GM10847 (cell line): ENCODE results near the gene BCL2L12.

Source experiments
- POLR2A ChIP-seq: IDR thresholded peaks from 2 replicates; pipeline ENCODE4 v1.6.1; 2011; ENCODE audit not compliant: insufficient read length; ENCODE audit errors: extremely low read depth

BCL2L12 gene

GRCh38 chr19:49700563-49700962, 34.8 kb downstream of the BCL2L12 start:
- no peak for TF ChIP-seq POLR2A

- TF ChIP-seq POLR2A: no peak
Measured at GRCh38 chr19:49701271-49701786, 35.6 kb downstream of the BCL2L12 start.

- TF ChIP-seq POLR2A: no peak
Measured at GRCh38 chr19:49704888-49705642, 39.3 kb downstream of the BCL2L12 start.

- TF ChIP-seq POLR2A: no peak
Measured at GRCh38 chr19:49705919-49706318, 40.2 kb downstream of the BCL2L12 start.

DNA sequence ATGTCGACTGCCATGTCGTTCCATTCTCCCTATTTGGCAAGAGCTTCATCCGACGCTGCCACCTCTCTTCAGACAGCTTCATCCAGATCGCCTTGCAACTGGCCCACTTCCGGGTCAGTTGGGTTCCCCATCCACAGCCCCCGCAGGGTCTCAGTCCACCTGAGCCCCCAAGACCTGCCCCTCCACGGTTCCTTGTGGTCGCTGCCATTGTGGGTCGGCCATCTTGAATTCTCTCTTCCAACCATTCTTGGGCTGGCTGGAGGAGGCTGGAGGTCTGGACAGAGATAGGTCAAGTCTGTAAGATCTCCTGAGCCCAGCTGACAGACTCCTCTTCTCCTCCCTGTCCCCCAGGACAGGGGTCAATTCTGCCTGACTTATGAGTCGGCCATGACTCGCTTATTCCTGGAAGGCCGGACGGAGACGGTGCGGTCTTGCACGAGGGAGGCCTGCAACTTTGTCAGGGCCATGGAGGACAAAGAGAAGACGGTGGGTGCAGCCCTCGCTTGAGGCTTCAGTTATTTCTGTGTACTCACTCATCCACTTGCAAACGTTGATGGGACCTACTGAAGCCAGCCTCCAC, 44.7 kb downstream of the BCL2L12 start:
- no peak for TF ChIP-seq POLR2A

DNA sequence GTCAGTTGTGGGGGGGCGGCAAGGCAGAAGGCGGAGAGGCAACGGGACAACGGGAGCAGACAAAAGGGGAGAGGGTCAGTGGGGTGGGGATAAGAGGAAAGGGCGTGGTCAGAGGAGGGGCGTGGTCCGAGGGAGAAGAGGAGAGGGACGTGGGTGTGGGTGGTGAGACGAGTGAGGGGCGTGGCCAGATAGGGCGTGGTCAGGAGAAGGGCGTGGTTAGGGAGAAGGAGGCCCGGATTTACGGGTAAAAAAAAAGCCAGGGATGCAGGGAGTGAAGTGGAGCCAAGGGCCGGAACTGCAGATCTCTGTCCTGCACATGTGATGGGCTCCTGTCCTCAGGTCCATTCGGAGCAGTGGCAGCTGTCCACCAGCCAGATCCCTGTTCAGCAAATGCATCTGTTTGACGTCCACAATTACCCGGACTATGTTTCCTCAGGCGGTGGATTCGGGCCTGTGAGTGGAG, 46.7 kb downstream of the BCL2L12 start:
- TF ChIP-seq POLR2A: no peak

DNA sequence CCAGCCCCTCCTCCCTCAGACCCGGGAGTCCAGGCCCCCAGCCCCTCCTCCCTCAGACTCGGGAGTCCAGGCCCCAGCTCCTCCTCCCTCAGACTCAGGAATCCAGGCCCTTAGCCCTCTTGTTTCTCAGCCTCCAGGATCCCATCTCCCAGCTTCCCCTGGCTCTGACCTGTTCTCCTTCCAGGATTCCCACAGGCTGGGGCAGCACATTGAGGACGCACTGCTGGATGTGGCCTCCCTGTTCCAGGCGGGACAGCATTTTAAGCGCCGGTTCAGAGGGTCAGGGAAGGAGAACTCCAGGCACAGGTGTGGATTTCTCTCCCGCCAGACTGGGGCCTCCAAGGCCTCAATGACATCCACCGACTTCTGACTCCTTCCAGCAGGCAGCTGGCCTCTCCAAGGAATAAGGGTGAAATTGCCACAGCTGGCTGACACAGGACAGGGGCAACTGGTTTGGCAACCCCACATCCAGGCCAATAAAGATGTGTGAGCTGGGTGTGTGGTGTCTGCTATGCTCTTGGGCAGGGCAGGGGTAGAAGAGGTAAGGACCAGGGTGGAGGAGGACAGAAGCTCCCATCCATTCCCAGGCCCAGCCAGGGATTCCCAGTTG, 47.6 kb downstream of the BCL2L12 start:
- TF ChIP-seq POLR2A: no peak

DNA sequence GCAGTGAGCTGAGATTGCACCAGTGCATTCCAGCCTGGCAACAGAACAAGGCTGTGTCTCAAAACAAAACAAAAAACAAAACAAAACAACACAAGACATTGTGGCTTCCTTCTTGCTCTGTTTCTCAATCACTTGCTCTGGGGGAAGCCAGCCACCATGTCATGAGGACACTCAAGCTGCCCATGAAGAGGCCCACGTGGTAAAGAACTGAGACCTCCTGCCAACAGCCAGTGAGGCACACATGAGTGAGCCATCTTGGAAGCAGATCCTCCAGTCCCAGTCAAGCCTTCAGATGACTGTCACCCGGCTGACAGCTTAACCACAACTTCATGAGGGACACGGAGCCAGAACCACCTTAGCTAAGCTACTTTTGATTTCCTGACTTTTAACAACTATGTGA, 50.4 kb downstream of the BCL2L12 start:
- TF ChIP-seq POLR2A: no peak

- no peak for TF ChIP-seq POLR2A
Measured at GRCh38 chr19:49718511-49718910, 52.8 kb downstream of the BCL2L12 start.

GRCh38 chr19:49718991-49719390, 53.3 kb downstream of the BCL2L12 start:
- no peak for TF ChIP-seq POLR2A
